Neural cell (in vitro differentiated cells): ENCODE results near the gene RASA1. TPM values are rescaled to one million over a fixed set of nuclear protein-coding genes. Genes with fewer than 3 reads are reported as not detected.

Experiments used
- H2AFZ ChIP-seq: fragments of 200-600, 300-800 bp; sonication (generic), shearing (Covaris generic); 2 replicates; pipeline ENCODE4 v1.6.0; 2014; ENCODE audit warnings: low read depth, mild to moderate bottlenecking, antibody characterized with exemption, low read length, moderate library complexity
- H3F3A ChIP-seq: fragments of 200-600 bp; shearing (Covaris generic); 2 replicates; pipeline ENCODE4 v1.6.1; 2016; ENCODE audit warnings: mild to moderate bottlenecking, moderate library complexity, mixed read lengths, antibody characterized with exemption, low read length; ENCODE audit not compliant: insufficient read depth, poor library complexity, severe bottlenecking
- H3K27ac ChIP-seq: fragments of 200-600, 300-800 bp; sonication (generic), shearing (Covaris generic); 2 replicates; pipeline ENCODE4 v1.5.1; 2014; ENCODE audit warnings: mild to moderate bottlenecking, low read length, moderate library complexity
- H3K27me3 ChIP-seq: fragments of 300-800, 200-600 bp; sonication (generic), shearing (Covaris generic); 2 replicates; pipeline ENCODE4 v1.6.0; 2014; ENCODE audit warnings: mild to moderate bottlenecking, low read depth, low read length, moderate library complexity; ENCODE audit not compliant: insufficient read depth
- H3K36me3 ChIP-seq: fragments of 300-800, 200-600 bp; sonication (generic), shearing (Covaris generic); 2 replicates; pipeline ENCODE4 v1.5.1; 2014; ENCODE audit warnings: mild to moderate bottlenecking, antibody characterized with exemption, low read length, moderate library complexity; ENCODE audit not compliant: insufficient read depth
- H3K4me2 ChIP-seq: fragments of 300-800, 200-600 bp; sonication (generic), shearing (Covaris generic); 2 replicates; pipeline ENCODE4 v1.6.0; 2014; ENCODE audit warnings: mild to moderate bottlenecking, low read length
- H3K4me3 ChIP-seq: fragments of 300-800, 200-600 bp; sonication (generic), shearing (Covaris generic); 2 replicates; pipeline ENCODE4 v1.5.1; 2014; ENCODE audit warnings: mild to moderate bottlenecking, low read length, moderate library complexity
- H3K79me2 ChIP-seq: fragments of 200-600 bp; shearing (Covaris generic); replicated peaks from 2 replicates; pipeline ENCODE4 v1.6.0; 2014; ENCODE audit warnings: mild to moderate bottlenecking, low read length, moderate library complexity; ENCODE audit not compliant: insufficient read depth
- H3K9ac ChIP-seq: fragments of 300-800, 200-600 bp; sonication (generic), shearing (Covaris generic); 2 replicates; pipeline ENCODE4 v1.6.1; 2016; ENCODE audit warnings: mild to moderate bottlenecking, low read length, mixed read lengths
- H3K9me2 ChIP-seq: fragments of 200-600 bp; shearing (Covaris generic); 2 replicates; pipeline ENCODE4 v1.6.1; 2016; ENCODE audit warnings: mild to moderate bottlenecking, low read length, mixed read lengths; ENCODE audit not compliant: insufficient read depth
- H3K9me3 ChIP-seq: fragments of 200-600, 300-800 bp; sonication (generic), shearing (Covaris generic); 2 replicates; pipeline ENCODE4 v1.6.1; 2016; ENCODE audit warnings: mild to moderate bottlenecking, mixed run types, low read length, moderate library complexity, mixed read lengths
- H4K20me1 ChIP-seq: fragments of 200-600 bp; shearing (Covaris generic); 2 replicates; pipeline ENCODE4 v1.6.1; 2016; ENCODE audit warnings: mild to moderate bottlenecking, mixed run types; ENCODE audit not compliant: insufficient read depth
- POLR2AphosphoS5 ChIP-seq: IDR thresholded peaks from 2 replicates; pipeline ENCODE4 v1.6.1; 2012
- RAD21 ChIP-seq: fragments of 450-650 bp; conservative IDR thresholded peaks from 2 replicates; pipeline ENCODE4 v1.6.1; 2014; ENCODE audit warnings: antibody characterized with exemption, mild to moderate bottlenecking, moderate library complexity
- TAF1 ChIP-seq: IDR thresholded peaks from 2 replicates; pipeline ENCODE4 v1.6.1; 2012; ENCODE audit warnings: low read depth
- polyA plus RNA-seq: library from polyadenylated mRNA; depleted of rRNA; stranded (reverse); fragments of >200 nt; gene quantifications from 2 replicates; pipeline ENCODE4 v1.2.3, GENCODE V29; 2014
- TF ChIP-seq, protein P1 (sequence below): fragments of 450-650 bp; IDR thresholded peaks from 2 replicates; pipeline ENCODE4 v1.5.1; 2014; ENCODE audit warnings: antibody characterized with exemption, mild to moderate bottlenecking, moderate library complexity; ENCODE audit not compliant: poor library complexity, severe bottlenecking
- TF ChIP-seq, protein P2 (sequence below): IDR thresholded peaks from 2 replicates; pipeline ENCODE4 v1.6.1; 2012; ENCODE audit warnings: borderline replicate concordance

RASA1 gene
- polyA plus RNA-seq, 1 donor from 2014 or later = 72.8 TPM

DNA sequence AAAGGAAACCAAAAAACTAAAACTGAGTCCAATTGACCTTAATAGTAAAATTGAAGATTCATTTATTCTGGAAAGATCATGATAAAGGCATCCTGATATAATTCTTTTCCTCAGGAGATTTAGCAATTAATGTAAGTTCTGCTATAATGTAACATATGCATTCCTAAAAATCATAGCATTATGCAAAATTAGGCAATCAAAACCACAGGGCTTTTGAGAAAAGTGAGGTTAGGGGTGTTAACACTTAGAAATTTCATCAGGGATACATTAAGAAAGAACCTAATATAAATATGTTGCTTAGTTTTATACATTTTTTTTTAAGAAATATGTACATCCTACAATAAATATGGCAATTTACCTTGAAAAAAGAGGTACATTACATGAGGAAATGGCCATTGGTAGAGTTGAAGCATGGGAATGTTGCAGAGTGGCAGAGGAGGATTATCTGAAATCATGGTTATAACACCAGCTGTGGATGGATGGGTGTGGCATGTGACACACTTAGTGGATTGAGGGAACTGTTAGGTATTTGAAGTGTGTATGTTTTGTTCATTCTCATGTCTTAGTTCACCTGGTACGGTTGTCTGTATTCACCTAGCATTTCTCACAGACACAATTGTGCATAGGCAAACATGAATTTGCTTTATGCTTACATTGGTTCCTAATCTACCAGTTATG is 94.0 kb downstream of the RASA1 start:
- no peaks in the 10 kb centered on the region for H4K20me1 ChIP-seq
- H3K4me2 ChIP-seq = no peak overlapping the region
- H3K9me3 ChIP-seq = no peaks in the 10 kb centered on the region
- H3K27ac ChIP-seq = no peak overlapping the region
- H3K4me3 ChIP-seq = no peak overlapping the region
- H3K36me3 ChIP-seq = peaks cover 9% of the 10 kb centered on the region
- no peaks in the 10 kb centered on the region for H3K79me2 ChIP-seq
- no peak overlapping the region for H2AFZ ChIP-seq
- no peaks in the 10 kb centered on the region for H3K9me2 ChIP-seq
- no peak overlapping the region for H3K9ac ChIP-seq
- H3F3A ChIP-seq = no peaks in the 10 kb centered on the region
- TF ChIP-seq RAD21 = no peak
- no peaks in the 10 kb centered on the region for H3K27me3 ChIP-seq

DNA sequence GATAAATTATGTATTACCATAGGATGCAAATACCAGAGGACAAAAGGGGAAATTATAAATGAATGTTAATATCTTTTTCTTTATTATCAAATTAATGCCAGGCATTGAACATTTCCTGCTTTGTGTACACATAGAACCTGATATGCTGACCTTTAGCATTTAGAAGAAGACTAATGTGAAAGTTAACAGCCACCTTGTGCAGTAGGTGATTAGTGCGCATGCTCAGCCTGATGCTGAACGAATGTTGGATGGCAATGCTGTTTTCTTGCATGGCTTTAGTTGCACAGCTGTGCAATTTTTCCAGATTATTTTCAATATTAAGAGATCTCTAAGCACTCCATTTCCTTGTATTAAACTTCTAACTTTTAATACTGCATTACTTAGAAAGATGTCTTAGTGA is 99.6 kb downstream of the RASA1 start:
- TF ChIP-seq, protein P1, sequence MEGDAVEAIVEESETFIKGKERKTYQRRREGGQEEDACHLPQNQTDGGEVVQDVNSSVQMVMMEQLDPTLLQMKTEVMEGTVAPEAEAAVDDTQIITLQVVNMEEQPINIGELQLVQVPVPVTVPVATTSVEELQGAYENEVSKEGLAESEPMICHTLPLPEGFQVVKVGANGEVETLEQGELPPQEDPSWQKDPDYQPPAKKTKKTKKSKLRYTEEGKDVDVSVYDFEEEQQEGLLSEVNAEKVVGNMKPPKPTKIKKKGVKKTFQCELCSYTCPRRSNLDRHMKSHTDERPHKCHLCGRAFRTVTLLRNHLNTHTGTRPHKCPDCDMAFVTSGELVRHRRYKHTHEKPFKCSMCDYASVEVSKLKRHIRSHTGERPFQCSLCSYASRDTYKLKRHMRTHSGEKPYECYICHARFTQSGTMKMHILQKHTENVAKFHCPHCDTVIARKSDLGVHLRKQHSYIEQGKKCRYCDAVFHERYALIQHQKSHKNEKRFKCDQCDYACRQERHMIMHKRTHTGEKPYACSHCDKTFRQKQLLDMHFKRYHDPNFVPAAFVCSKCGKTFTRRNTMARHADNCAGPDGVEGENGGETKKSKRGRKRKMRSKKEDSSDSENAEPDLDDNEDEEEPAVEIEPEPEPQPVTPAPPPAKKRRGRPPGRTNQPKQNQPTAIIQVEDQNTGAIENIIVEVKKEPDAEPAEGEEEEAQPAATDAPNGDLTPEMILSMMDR = no peak
- TF ChIP-seq, protein P2, sequence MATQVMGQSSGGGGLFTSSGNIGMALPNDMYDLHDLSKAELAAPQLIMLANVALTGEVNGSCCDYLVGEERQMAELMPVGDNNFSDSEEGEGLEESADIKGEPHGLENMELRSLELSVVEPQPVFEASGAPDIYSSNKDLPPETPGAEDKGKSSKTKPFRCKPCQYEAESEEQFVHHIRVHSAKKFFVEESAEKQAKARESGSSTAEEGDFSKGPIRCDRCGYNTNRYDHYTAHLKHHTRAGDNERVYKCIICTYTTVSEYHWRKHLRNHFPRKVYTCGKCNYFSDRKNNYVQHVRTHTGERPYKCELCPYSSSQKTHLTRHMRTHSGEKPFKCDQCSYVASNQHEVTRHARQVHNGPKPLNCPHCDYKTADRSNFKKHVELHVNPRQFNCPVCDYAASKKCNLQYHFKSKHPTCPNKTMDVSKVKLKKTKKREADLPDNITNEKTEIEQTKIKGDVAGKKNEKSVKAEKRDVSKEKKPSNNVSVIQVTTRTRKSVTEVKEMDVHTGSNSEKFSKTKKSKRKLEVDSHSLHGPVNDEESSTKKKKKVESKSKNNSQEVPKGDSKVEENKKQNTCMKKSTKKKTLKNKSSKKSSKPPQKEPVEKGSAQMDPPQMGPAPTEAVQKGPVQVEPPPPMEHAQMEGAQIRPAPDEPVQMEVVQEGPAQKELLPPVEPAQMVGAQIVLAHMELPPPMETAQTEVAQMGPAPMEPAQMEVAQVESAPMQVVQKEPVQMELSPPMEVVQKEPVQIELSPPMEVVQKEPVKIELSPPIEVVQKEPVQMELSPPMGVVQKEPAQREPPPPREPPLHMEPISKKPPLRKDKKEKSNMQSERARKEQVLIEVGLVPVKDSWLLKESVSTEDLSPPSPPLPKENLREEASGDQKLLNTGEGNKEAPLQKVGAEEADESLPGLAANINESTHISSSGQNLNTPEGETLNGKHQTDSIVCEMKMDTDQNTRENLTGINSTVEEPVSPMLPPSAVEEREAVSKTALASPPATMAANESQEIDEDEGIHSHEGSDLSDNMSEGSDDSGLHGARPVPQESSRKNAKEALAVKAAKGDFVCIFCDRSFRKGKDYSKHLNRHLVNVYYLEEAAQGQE = no peak
- H3K9me3 ChIP-seq = no peaks in the 10 kb centered on the region
- H3K9ac ChIP-seq = no peak overlapping the region
- H3K4me2 ChIP-seq = no peak overlapping the region
- H4K20me1 ChIP-seq = no peaks in the 10 kb centered on the region
- H3K27me3 ChIP-seq = no peaks in the 10 kb centered on the region
- H3K9me2 ChIP-seq = no peaks in the 10 kb centered on the region
- no peaks in the 10 kb centered on the region for H3K79me2 ChIP-seq
- H3F3A ChIP-seq = no peaks in the 10 kb centered on the region
- peaks cover 9% of the 10 kb centered on the region for H3K36me3 ChIP-seq
- H3K4me3 ChIP-seq = no peak overlapping the region
- H3K27ac ChIP-seq = no peak overlapping the region
- H2AFZ ChIP-seq = no peak overlapping the region

DNA sequence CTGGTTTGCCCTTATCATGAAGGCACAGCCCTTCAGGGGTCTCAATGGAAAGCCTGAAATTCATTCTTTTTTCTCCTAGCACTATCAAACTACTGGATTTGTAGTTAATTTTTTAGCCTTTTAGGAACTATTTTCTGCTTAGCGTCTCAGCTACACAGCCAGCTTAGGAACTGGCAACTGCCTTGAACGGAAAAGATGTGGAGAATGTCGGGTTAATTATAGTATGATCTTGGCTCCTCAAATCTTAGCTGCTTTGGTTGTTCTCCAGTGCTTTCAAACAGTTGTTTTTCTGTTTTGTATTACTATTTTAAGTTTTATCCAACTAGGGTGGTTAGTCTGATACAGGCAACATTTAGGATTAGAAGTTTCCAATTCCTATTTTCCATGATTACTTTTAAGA is 100.9 kb downstream of the RASA1 start:
- Histone ChIP-seq H3K9me3 (no peaks in the 10 kb centered on the region), H3K36me3 (peaks cover 17% of the 10 kb centered on the region), H3K79me2 (no peaks in the 10 kb centered on the region), H3K27me3 (no peaks in the 10 kb centered on the region), H2AFZ (no peak overlapping the region), H3F3A (no peaks in the 10 kb centered on the region), H3K27ac (no peak overlapping the region), H3K4me2 (no peak overlapping the region), H4K20me1 (no peaks in the 10 kb centered on the region), H3K9ac (no peak overlapping the region), H3K9me2 (no peaks in the 10 kb centered on the region), H3K4me3 (no peak overlapping the region)
- TF ChIP-seq POLR2AphosphoS5 = no peak
- TF ChIP-seq TAF1 = no peak
- TF ChIP-seq, protein P2 = no peak
